Common myeloid progenitor, CD34-positive (primary cell): Measurements from ENCODE around the gene ETDC.

Experiments used
- CTCF ChIA-PET: fragments of 350-600 bp; sonication (Branson Sonifier 250); formaldehyde crosslinking; loops from one replicate; lab custom pipeline; 2021; ENCODE audit warnings: antibody characterized with exemption; lab: Charles Lee
- POLR2A ChIA-PET: fragments of 350-600 bp; sonication (Branson Sonifier 250); formaldehyde crosslinking; loops from one replicate; lab custom pipeline; 2021; ENCODE audit warnings: antibody characterized with exemption; lab: Charles Lee
- DNase-seq, 3 donors: peaks; one replicate each; pipeline versions ENCODE4 v3.0.0 to v3.0.0-alpha.2; 2013
- H3K27ac ChIP-seq, 2 experiments: 1 replicate in 1 of 2; 2 replicates in 1 of 2; pipeline ENCODE4 v1.7.0; 2013; ENCODE audit warnings: inconsistent platforms in 2 of 2, low read length in 2 of 2, mild to moderate bottlenecking in 2 of 2, low read depth in 1 of 2, moderate library complexity in 1 of 2; ENCODE audit not compliant: severe bottlenecking in 2 of 2, insufficient read depth in 1 of 2, poor library complexity in 1 of 2
- H3K27me3 ChIP-seq, 5 experiments: replicated peaks in 2 of 5; 1 replicate in 3 of 5; 2 replicates in 2 of 5; pipeline versions ENCODE4 v1.6.1 to v1.7.0; 2013; ENCODE audit warnings: low read length in 4 of 5, mild to moderate bottlenecking in 2 of 5, moderate library complexity in 2 of 5, inconsistent platforms in 1 of 5; ENCODE audit not compliant: insufficient read depth in 5 of 5, control insufficient read depth in 4 of 5
- H3K36me3 ChIP-seq, 4 experiments: 1 replicate in 2 of 4; 2 replicates in 2 of 4; pipeline versions ENCODE4 v1.6.1 to v1.7.0; 2013; ENCODE audit warnings: low read length in 3 of 4, control low read depth in 1 of 4, mild to moderate bottlenecking in 1 of 4; ENCODE audit not compliant: control insufficient read depth in 4 of 4, insufficient read depth in 4 of 4
- H3K4me1 ChIP-seq, 4 experiments: 1 replicate in 3 of 4; 2 replicates in 1 of 4; pipeline versions ENCODE4 v1.6.1 to v1.7.1; 2013; ENCODE audit warnings: low read length in 3 of 4, mild to moderate bottlenecking in 3 of 4, control low read depth in 1 of 4, inconsistent platforms in 1 of 4, moderate library complexity in 1 of 4; ENCODE audit not compliant: control insufficient read depth in 4 of 4, insufficient read depth in 4 of 4; ENCODE audit errors: control extremely low read depth in 1 of 4
- H3K4me3 ChIP-seq, 7 experiments: 1 replicate in 4 of 7; 2 replicates in 3 of 7; pipeline versions ENCODE4 v1.5.1 to v1.7.0; 2013; ENCODE audit warnings: mild to moderate bottlenecking in 7 of 7, low read length in 6 of 7, moderate library complexity in 6 of 7, inconsistent platforms in 2 of 7, low read depth in 2 of 7, control low read depth in 1 of 7; ENCODE audit not compliant: insufficient read depth in 4 of 7, control insufficient read depth in 1 of 7; ENCODE audit errors: extremely low read depth in 1 of 7
- H3K9me3 ChIP-seq, 5 experiments: 1 replicate in 4 of 5; 2 replicates in 1 of 5; pipeline versions ENCODE4 v1.6.1 to v1.7.1; 2013; ENCODE audit warnings: low read length in 4 of 5, mild to moderate bottlenecking in 2 of 5, inconsistent platforms in 1 of 5, low read depth in 1 of 5, moderate library complexity in 1 of 5; ENCODE audit not compliant: control insufficient read depth in 4 of 5, insufficient read depth in 2 of 5; ENCODE audit errors: control extremely low read depth in 1 of 5
- WGBS: methylation state at CpG from one replicate; pipeline ENCODE4 v1.1.5; 2013; ENCODE audit not compliant: insufficient coverage; 5-methylcytosine and 5-hydroxymethylcytosine counted together

ETDC gene

DNA sequence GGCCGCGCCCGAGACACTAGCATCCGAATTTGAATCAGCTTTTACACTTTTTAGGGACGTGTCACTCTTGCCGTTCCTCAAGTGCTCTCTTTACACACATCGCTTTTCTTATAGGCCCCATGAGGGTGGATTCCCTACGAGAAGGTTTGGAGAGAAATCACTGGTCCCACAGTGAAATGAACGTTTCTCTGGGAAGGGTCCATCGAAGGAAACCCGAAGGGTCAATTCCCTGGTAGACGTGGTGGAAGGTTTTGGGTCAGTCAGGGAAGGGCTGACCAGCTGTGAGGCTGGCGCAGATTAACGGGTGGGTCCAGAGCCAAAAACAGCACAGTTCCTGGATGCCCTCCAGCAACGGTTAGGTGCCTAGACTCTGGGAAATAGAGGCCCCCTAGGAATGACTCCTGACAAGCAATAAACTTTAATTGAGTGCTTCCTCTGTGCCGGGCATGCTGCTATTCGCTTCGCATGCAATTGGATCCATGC, 35.9 kb downstream of the ETDC start:
- peak in 2 of 3 donors; percentile 6 to 14 for DNase-seq
- H3K4me1 ChIP-seq, result peaks cover 10 to 42% (median 14%) of the 10 kb centered on the region in 4 experiments
- no peaks in the 10 kb centered on the region for H3K9me3 ChIP-seq
- no peaks in the 10 kb centered on the region for H3K27me3 ChIP-seq
- 43% methylated on average over 14 of the region's 18 CpGs for WGBS
- H3K4me3 ChIP-seq, result peak overlapping the region; percentile 7 to 88 (median 76)
- peak overlapping the region in 1 of 2 experiments; percentile 40 for H3K27ac ChIP-seq
- POLR2A ChIA-PET, result no interaction called here
- peaks cover 0 to 12% (median 3%) of the 10 kb centered on the region in 4 experiments for H3K36me3 ChIP-seq
- CTCF ChIA-PET, result no interaction called here

GRCh38 chrX:135346975-135347374, 37.7 kb downstream of the ETDC start:
- no peaks in the 10 kb centered on the region for H3K27me3 ChIP-seq
- H3K4me3 ChIP-seq, result no peak overlapping the region
- no peak for DNase-seq
- no peaks in the 10 kb centered on the region for H3K9me3 ChIP-seq
- H3K27ac ChIP-seq, result no peak overlapping the region
- CTCF ChIA-PET, result no interaction called here
- peaks cover 2 to 14% (median 8%) of the 10 kb centered on the region in 4 experiments for H3K36me3 ChIP-seq
- peaks cover 4 to 29% (median 12%) of the 10 kb centered on the region in 4 experiments for H3K4me1 ChIP-seq
- POLR2A ChIA-PET, result no interaction called here
- WGBS, result 67% methylated on average over 6 of the region's 6 CpGs

DNA sequence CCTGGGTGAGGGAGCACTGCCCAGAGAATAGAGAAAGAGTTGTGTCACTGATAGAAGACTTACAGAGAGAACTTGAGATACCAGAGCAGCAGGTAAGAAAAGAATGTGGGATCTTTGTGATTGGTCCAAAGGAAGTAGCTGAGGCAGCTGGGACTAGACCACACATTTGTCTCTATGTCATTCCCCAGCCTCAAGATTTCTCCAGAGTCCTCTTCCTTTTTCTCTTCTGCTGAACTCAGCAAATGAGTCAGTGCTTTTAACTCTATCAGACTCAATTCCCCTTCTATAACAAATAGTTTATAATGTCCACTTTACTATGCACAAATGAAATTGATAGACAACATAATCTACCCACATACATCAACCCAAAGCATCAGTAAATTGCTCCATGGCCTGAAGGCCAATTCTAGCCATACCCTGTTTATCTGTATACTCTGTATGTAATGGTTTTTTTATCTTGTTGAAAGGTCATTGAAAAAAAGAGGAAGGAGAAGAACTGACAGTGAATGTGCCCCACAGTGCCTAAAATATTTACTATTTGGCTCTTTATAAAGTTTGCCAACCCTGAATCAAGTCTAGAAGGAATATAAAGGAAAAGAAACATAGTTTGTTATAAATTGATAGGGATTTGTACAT, 38.2 kb downstream of the ETDC start:
- H3K9me3 ChIP-seq, result no peaks in the 10 kb centered on the region
- H3K27me3 ChIP-seq, result no peaks in the 10 kb centered on the region
- H3K4me3 ChIP-seq, result no peak overlapping the region
- H3K36me3 ChIP-seq, result peaks cover 2 to 14% (median 8%) of the 10 kb centered on the region in 4 experiments
- DNase-seq, result peak in 2 of 3 donors; percentile 28 to 31
- ChIA-PET CTCF (no interaction called here), POLR2A (no interaction called here)
- no peak overlapping the region for H3K27ac ChIP-seq
- H3K4me1 ChIP-seq, result peaks cover 0 to 23% (median 8%) of the 10 kb centered on the region in 4 experiments

GRCh38 chrX:135354288-135354687, 45.0 kb downstream of the ETDC start:
- no peak overlapping the region for H3K27ac ChIP-seq
- H3K4me1 ChIP-seq, result no peaks in the 10 kb centered on the region
- no peaks in the 10 kb centered on the region for H3K27me3 ChIP-seq
- no peak for DNase-seq
- H3K36me3 ChIP-seq, result peaks cover 2 to 15% (median 4%) of the 10 kb centered on the region in 4 experiments
- no peak overlapping the region for H3K4me3 ChIP-seq
- ChIA-PET CTCF (no interaction called here), POLR2A (no interaction called here)
- H3K9me3 ChIP-seq, result no peaks in the 10 kb centered on the region
